ENCODE measurements around the gene NFKB1. TPM values are rescaled to one million over a fixed set of nuclear protein-coding genes. Genes with fewer than 3 reads are reported as not detected.

The NFKB1 gene
- total RNA-seq, 1 donor from 2014 or later: 20.6 TPM

GRCh38 chr4:102517753-102518152 is 16.6 kb downstream of the NFKB1 start:
- Mint-ChIP-seq H3K9me3 (peaks cover 10% of the 10 kb centered on the region), H3K27ac (no peak overlapping the region), H3K4me1 (ENCODE audit: unreplicated experiment) (peaks cover 3% of the 10 kb centered on the region), H3K36me3 (peaks cover 24% of the 10 kb centered on the region), H3K27me3 (no peaks in the 10 kb centered on the region), H3K4me3 (no peak overlapping the region)
- DNase-seq (ENCODE audit: extremely low spot score, unreplicated experiment): no peak
- TF ChIP-seq, protein P1, sequence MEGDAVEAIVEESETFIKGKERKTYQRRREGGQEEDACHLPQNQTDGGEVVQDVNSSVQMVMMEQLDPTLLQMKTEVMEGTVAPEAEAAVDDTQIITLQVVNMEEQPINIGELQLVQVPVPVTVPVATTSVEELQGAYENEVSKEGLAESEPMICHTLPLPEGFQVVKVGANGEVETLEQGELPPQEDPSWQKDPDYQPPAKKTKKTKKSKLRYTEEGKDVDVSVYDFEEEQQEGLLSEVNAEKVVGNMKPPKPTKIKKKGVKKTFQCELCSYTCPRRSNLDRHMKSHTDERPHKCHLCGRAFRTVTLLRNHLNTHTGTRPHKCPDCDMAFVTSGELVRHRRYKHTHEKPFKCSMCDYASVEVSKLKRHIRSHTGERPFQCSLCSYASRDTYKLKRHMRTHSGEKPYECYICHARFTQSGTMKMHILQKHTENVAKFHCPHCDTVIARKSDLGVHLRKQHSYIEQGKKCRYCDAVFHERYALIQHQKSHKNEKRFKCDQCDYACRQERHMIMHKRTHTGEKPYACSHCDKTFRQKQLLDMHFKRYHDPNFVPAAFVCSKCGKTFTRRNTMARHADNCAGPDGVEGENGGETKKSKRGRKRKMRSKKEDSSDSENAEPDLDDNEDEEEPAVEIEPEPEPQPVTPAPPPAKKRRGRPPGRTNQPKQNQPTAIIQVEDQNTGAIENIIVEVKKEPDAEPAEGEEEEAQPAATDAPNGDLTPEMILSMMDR (conservative IDR thresholded peaks at IDR 0.05): no peak

- H3K27ac Mint-ChIP-seq: no peak overlapping the region
- H3K27me3 Mint-ChIP-seq: no peaks in the 10 kb centered on the region
- H3K36me3 Mint-ChIP-seq: peaks cover 24% of the 10 kb centered on the region
- no peak for DNase-seq (ENCODE audit: extremely low spot score, unreplicated experiment)
- H3K4me1 Mint-ChIP-seq (ENCODE audit: unreplicated experiment): peaks cover 3% of the 10 kb centered on the region
- TF ChIP-seq, protein P1 (conservative IDR thresholded peaks at IDR 0.05): no peak
- no peak overlapping the region for H3K4me3 Mint-ChIP-seq
- H3K9me3 Mint-ChIP-seq: peaks cover 10% of the 10 kb centered on the region
These were observed 17.6 kb downstream of the NFKB1 start for GRCh38 chr4:102518703-102519131.

DNA sequence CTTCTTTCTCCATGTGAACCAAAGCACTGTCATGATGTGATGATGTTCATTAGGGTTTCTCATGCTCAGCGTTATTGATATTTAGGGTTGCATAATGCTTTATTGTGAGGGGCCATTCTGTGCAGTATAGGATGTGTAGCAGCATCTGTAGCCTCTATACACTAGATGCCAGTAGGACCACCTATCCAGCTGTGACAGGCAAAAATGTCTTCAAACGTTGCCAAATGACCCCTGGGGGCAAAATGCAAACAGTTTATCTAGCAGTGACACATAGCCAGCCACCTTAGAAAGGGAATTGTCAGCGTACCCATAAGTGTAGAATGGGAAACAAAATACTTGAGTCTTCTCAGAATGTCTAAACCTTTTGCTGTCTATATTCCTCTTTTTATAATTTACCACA is 18.8 kb downstream of the NFKB1 start:
- Mint-ChIP-seq H3K9me3 (peaks cover 10% of the 10 kb centered on the region), H3K27ac (no peak overlapping the region), H3K36me3 (peaks cover 18% of the 10 kb centered on the region), H3K4me1 (ENCODE audit: unreplicated experiment) (peaks cover 3% of the 10 kb centered on the region), H3K27me3 (no peaks in the 10 kb centered on the region), H3K4me3 (no peak overlapping the region)
- DNase-seq (ENCODE audit: extremely low spot score, unreplicated experiment): no peak
- TF ChIP-seq, protein P1 (conservative IDR thresholded peaks at IDR 0.05): no peak

GRCh38 chr4:102521570-102521969 is 20.4 kb downstream of the NFKB1 start:
- peaks cover 2% of the 10 kb centered on the region for H3K9me3 Mint-ChIP-seq
- no peak for DNase-seq (ENCODE audit: extremely low spot score, unreplicated experiment)
- H3K4me1 Mint-ChIP-seq (ENCODE audit: unreplicated experiment): peaks cover 3% of the 10 kb centered on the region
- TF ChIP-seq, protein P1 (conservative IDR thresholded peaks at IDR 0.05): no peak
- H3K27ac Mint-ChIP-seq: no peak overlapping the region
- H3K36me3 Mint-ChIP-seq: peaks cover 17% of the 10 kb centered on the region
- no peak overlapping the region for H3K4me3 Mint-ChIP-seq
- no peaks in the 10 kb centered on the region for H3K27me3 Mint-ChIP-seq

- Mint-ChIP-seq H3K36me3 (peaks cover 12% of the 10 kb centered on the region), H3K4me1 (ENCODE audit: unreplicated experiment) (peaks cover 3% of the 10 kb centered on the region), H3K9me3 (no peaks in the 10 kb centered on the region), H3K27ac (no peak overlapping the region), H3K4me3 (no peak overlapping the region), H3K27me3 (no peaks in the 10 kb centered on the region)
- TF ChIP-seq, protein P1 (conservative IDR thresholded peaks at IDR 0.05): no peak
- no peak for DNase-seq (ENCODE audit: extremely low spot score, unreplicated experiment)
These were observed 20.9 kb downstream of the NFKB1 start for GRCh38 chr4:102522031-102522440.

DNA sequence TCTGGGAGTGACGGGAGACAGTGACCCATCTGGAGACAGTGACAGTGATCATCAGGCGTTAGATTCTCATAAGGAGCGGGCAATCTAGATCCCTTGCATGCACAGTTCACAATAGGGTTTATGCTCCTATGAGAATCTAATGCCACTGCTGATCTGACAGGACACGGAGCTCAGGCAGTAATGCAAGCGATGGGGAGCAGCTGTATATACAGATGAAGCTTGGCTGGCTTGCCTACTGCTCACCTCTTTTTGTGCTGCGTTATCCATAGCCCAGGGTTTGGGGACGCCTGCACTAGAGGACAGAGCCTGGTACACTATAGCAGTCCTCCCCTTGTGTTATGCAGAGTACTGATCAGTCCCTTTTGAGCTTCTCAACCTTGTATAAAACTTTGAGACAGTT is 23.5 kb downstream of the NFKB1 start:
- peaks cover 11% of the 10 kb centered on the region for H3K36me3 Mint-ChIP-seq
- H3K27me3 Mint-ChIP-seq: no peaks in the 10 kb centered on the region
- no peaks in the 10 kb centered on the region for H3K4me1 Mint-ChIP-seq (ENCODE audit: unreplicated experiment)
- H3K4me3 Mint-ChIP-seq: no peak overlapping the region
- TF ChIP-seq, protein P1 (conservative IDR thresholded peaks at IDR 0.05): no peak
- no peak for DNase-seq (ENCODE audit: extremely low spot score, unreplicated experiment)
- no peaks in the 10 kb centered on the region for H3K9me3 Mint-ChIP-seq
- no peak overlapping the region for H3K27ac Mint-ChIP-seq
